K562 (cell line): ENCODE measurements around the gene CTDNEP1. TPM values are rescaled to one million over a fixed set of nuclear protein-coding genes. Genes with fewer than 3 reads are reported as not detected.

Source experiments
- ARID3A ChIP-seq: IDR thresholded peaks from 2 replicates; pipeline ENCODE4 v1.6.1; 2012; ENCODE audit warnings: low read depth, low read length, improper control_type of control experiment, borderline replicate concordance
- CBFB ChIP-seq: sonication (generic); formaldehyde crosslinking; IDR thresholded peaks from 2 replicates; pipeline ENCODE4 v1.4.0; 2020; ENCODE audit warnings: mild to moderate bottlenecking, missing genetic modification reagents
- CCNT2 ChIP-seq: IDR thresholded peaks from 2 replicates; pipeline ENCODE4 v1.6.1; 2011; ENCODE audit warnings: borderline replicate concordance, low read depth, mild to moderate bottlenecking, moderate library complexity, mixed read lengths, low read length; ENCODE audit not compliant: insufficient read length; ENCODE audit errors: extremely low read depth
- ESRRB ChIP-seq: fragments of 250-450 bp; sonication (Bioruptor Pico); IDR thresholded peaks from 2 replicates; pipeline ENCODE4 v1.5.0; 2020; ENCODE audit warnings: mild to moderate bottlenecking, moderate library complexity, borderline replicate concordance
- FOS ChIP-seq: IDR thresholded peaks from 3 replicates; pipeline ENCODE4 v1.6.1; 2011; ENCODE audit not compliant: insufficient read length; ENCODE audit errors: extremely low read depth
- MCM3 ChIP-seq: fragments of 450-650 bp; IDR thresholded peaks from 2 replicates; pipeline ENCODE4 v1.6.1; 2016
- NCOA2 ChIP-seq, 2 experiments: fragments of 450-650 bp; IDR thresholded peaks; 2 replicates each; pipeline ENCODE4 v1.6.1; 2018; ENCODE audit warnings: mild to moderate bottlenecking in 2 of 2, moderate library complexity in 1 of 2; ENCODE audit not compliant: partially characterized antibody in 2 of 2
- RAD51 ChIP-seq: fragments of 450-650 bp; IDR thresholded peaks from 2 replicates; pipeline ENCODE4 v1.7.1; 2016; ENCODE audit warnings: low read depth, mild to moderate bottlenecking, borderline replicate concordance
- STAT5A ChIP-seq: IDR thresholded peaks from 2 replicates; pipeline ENCODE4 v1.6.1; 2012; ENCODE audit warnings: low read length, inconsistent platforms, borderline replicate concordance
- STAT5B ChIP-seq: fragments of 250-450 bp; sonication (Bioruptor Pico); IDR thresholded peaks from 2 replicates; pipeline ENCODE4 v1.8.0; 2021; ENCODE audit warnings: mild to moderate bottlenecking, inconsistent platforms
- TCFL5 ChIP-seq: fragments of 250-450 bp; sonication (Bioruptor Pico); conservative IDR thresholded peaks from 2 replicates; pipeline ENCODE4 v1.6.1; 2021; ENCODE audit warnings: mild to moderate bottlenecking, moderate library complexity, matching md5 sums
- ZFP36 ChIP-seq: fragments of 150-350 bp; IDR thresholded peaks from 2 replicates; pipeline ENCODE4 v1.6.1; 2018; ENCODE audit warnings: low read length, low read depth; ENCODE audit not compliant: partially characterized antibody
- ZNF436 ChIP-seq: fragments of 250-450, 450-650 bp; sonication (Bioruptor Pico); formaldehyde crosslinking; IDR thresholded peaks from 2 replicates; pipeline ENCODE4 v1.7.0; 2020; ENCODE audit warnings: mild to moderate bottlenecking
- ZNF444 ChIP-seq: fragments of 250-450 bp; sonication (Bioruptor Pico); IDR thresholded peaks from 2 replicates; pipeline ENCODE4 v1.4.0; 2020; ENCODE audit warnings: mild to moderate bottlenecking, moderate library complexity
- polyA plus RNA-seq, 8 experiments: library from polyadenylated mRNA; depleted of rRNA in 4 of 8; stranded (reverse) in 5 of 8; unstranded in 3 of 8; fragments of >200 nt; fragmentation: Nextera tagmentation in 2 of 8; fragmentation: Illumina TruSeq in 1 of 8; extraction: Ambion mirVana in 2 of 8; extraction: Trizol in 1 of 8; gene quantifications; 2 replicates each; pipeline versions ENCODE4 v1.2.1 to v1.2.3, GENCODE V29; 2011 to 2014; ENCODE audit warnings: inconsistent platforms in 1 of 8, missing spikeins in 1 of 8
- total RNA-seq, 7 experiments: library from RNA; depleted of rRNA in 6 of 7; stranded (reverse); fragments of >200 nt in 6 of 7; fragmentation: Illumina TruSeq in 2 of 7; extraction: Trizol in 2 of 7; gene quantifications; 2 replicates each; pipeline versions ENCODE4 v1.2.1 to v1.2.3, GENCODE V29; 2011 to 2021; ENCODE audit warnings: low replicate concordance in 1 of 7
- TF ChIP-seq, protein P1 (sequence below), 3 experiments: fragments of 200-800 bp in 1 of 3; sonication (Bioruptor generic) in 1 of 3; sonication (generic) in 1 of 3; formaldehyde crosslinking in 1 of 3; IDR thresholded peaks; 2 replicates each; pipeline versions ENCODE4 v1.6.1 to v1.8.0; 2016 to 2022; ENCODE audit warnings: mild to moderate bottlenecking in 2 of 3, missing compliant biosample characterization in 2 of 3, missing genetic modification characterization in 2 of 3, missing genetic modification reagents in 1 of 3
- TF ChIP-seq, protein P2 (sequence below): sonication (generic); formaldehyde crosslinking; IDR thresholded peaks from 2 replicates; pipeline ENCODE4 v1.8.0; 2022; ENCODE audit warnings: mild to moderate bottlenecking, missing genetic modification reagents
- TF ChIP-seq, protein P3 (sequence below): fragments of 250-450 bp; sonication (Bioruptor Pico); IDR thresholded peaks from 2 replicates; pipeline ENCODE4 v1.4.0; 2020; ENCODE audit warnings: borderline replicate concordance

Gene CTDNEP1
- total and polyA plus RNA-seq, 9 of the 15 experiments (the other 6 are each of a cell fraction or from before 2014, with no cell fraction given) = 10.7 to 150 (median 28.5) TPM

DNA sequence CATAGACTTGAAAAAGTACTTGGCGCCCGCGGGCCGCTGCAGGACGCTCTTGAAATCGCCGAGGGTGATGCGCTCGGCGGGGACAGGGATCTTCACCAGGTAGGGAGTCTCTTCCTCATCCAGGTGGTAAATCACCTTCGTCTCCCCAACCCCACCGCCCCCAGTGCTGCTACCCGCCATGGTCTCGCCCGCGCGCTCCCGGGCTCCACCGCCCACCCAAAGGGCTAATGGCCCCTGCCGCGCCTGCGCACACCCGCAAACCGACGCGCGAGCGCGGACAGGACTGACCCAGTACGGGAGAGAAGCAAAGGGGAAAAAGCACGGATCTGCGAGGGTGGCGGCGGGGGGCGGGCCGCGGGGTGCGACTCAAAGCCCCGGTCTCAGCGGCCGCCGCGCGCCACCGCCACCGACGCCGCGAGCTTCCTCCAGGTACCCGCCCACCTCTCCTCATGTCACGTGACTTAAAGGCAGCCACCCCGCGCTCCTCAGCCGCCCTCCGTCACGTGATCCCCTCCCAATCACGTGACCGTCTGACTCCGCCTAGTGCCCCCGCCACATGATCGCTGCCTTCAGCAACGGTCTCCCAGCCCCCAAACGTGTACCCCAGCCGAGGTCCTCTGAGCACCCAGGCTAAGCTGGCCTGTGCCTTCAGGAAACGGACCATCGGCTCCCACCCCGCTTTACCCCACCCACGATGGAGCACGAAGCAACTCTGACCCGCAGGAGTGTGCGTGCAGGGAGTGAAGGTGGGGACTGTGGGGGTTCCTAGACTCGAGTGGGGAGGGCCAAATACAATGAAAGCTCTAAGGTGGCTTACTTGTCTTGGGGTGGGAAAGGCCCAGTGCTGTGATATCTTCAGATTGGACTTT lies 17.2 kb downstream of the CTDNEP1 start, which contains the start of gene DVL2 (continued):
- TF ChIP-seq, protein P1, sequence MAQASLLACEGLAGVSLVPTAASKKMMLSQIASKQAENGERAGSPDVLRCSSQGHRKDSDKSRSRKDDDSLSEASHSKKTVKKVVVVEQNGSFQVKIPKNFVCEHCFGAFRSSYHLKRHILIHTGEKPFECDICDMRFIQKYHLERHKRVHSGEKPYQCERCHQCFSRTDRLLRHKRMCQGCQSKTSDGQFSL (CRISPR knock-in tag; IDR thresholded peaks at IDR 0.05) = no peak
- TF ChIP-seq, protein P1 (tag; IDR thresholded peaks at IDR 0.05) = 0 out of 4 replicates have a peak, but pooled peaks of 1 of the 2 experiments have one; percentile 36
- TF ChIP-seq CBFB (CRISPR knock-in tag) = no peak
- no peak for TF ChIP-seq STAT5A
- peak; percentile 100 for TF ChIP-seq RAD51
- TF ChIP-seq, protein P2, sequence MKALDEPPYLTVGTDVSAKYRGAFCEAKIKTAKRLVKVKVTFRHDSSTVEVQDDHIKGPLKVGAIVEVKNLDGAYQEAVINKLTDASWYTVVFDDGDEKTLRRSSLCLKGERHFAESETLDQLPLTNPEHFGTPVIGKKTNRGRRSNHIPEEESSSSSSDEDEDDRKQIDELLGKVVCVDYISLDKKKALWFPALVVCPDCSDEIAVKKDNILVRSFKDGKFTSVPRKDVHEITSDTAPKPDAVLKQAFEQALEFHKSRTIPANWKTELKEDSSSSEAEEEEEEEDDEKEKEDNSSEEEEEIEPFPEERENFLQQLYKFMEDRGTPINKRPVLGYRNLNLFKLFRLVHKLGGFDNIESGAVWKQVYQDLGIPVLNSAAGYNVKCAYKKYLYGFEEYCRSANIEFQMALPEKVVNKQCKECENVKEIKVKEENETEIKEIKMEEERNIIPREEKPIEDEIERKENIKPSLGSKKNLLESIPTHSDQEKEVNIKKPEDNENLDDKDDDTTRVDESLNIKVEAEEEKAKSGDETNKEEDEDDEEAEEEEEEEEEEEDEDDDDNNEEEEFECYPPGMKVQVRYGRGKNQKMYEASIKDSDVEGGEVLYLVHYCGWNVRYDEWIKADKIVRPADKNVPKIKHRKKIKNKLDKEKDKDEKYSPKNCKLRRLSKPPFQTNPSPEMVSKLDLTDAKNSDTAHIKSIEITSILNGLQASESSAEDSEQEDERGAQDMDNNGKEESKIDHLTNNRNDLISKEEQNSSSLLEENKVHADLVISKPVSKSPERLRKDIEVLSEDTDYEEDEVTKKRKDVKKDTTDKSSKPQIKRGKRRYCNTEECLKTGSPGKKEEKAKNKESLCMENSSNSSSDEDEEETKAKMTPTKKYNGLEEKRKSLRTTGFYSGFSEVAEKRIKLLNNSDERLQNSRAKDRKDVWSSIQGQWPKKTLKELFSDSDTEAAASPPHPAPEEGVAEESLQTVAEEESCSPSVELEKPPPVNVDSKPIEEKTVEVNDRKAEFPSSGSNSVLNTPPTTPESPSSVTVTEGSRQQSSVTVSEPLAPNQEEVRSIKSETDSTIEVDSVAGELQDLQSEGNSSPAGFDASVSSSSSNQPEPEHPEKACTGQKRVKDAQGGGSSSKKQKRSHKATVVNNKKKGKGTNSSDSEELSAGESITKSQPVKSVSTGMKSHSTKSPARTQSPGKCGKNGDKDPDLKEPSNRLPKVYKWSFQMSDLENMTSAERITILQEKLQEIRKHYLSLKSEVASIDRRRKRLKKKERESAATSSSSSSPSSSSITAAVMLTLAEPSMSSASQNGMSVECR (CRISPR knock-in tag) = peak; percentile 89
- no peak for TF ChIP-seq MCM3
- TF ChIP-seq CCNT2 = peak; percentile 86
- TF ChIP-seq ESRRB = peak; percentile 18; the same call in 1 of the 2 replicates
- no peak for TF ChIP-seq ZNF444 (CRISPR knock-in tag)
- no peak for TF ChIP-seq NCOA2 (IDR thresholded peaks at IDR 0.05; ENCODE audit: partially characterized antibody in 2 of 2)
- TF ChIP-seq STAT5B = no peak
- 0 out of 2 replicates have a peak, but pooled peaks have one; percentile 34 for TF ChIP-seq ZNF436 (CRISPR knock-in tag)
- TF ChIP-seq ARID3A = no peak
- no peak for TF ChIP-seq TCFL5 (CRISPR knock-in tag)
- no peak for TF ChIP-seq ZFP36
- TF ChIP-seq, protein P3, sequence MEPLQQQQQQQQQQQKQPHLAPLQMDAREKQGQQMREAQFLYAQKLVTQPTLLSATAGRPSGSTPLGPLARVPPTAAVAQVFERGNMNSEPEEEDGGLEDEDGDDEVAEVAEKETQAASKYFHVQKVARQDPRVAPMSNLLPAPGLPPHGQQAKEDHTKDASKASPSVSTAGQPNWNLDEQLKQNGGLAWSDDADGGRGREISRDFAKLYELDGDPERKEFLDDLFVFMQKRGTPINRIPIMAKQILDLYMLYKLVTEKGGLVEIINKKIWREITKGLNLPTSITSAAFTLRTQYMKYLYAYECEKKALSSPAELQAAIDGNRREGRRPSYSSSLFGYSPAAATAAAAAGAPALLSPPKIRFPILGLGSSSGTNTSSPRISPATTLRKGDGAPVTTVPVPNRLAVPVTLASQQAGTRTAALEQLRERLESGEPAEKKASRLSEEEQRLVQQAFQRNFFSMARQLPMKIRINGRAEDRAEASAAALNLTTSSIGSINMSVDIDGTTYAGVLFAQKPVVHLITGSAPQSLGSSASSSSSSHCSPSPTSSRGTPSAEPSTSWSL (CRISPR knock-in tag) = no peak; the same call in 1 of the 2 replicates
- peak; percentile 91 for TF ChIP-seq FOS
